HCT116 (cell line): ENCODE data around the gene MYDGF. TPM values are rescaled to one million over a fixed set of nuclear protein-coding genes. Genes with fewer than 3 reads are reported as not detected.

Source experiments
- ATAC-seq: fragments of 200-7000 bp; cut with Tn5 transposase; 2 replicates; pipeline ENCODE4 v1.9.1; 2020; ENCODE audit warnings: mild to moderate bottlenecking, moderate library complexity
- BruUV-seq: library from RNA; stranded (reverse); fragments of 400-500 nt; replicated peaks from 2 replicates; lab custom pipeline; 2021; lab: Mats Ljungman, UMichigan
- CTCF ChIA-PET: fragments of 300-600 bp; sonication (Branson Sonifier 250); formaldehyde crosslinking; loops from one replicate; lab custom pipeline; 2021; ENCODE audit warnings: antibody characterized with exemption; lab: Charles Lee
- POLR2A ChIA-PET: fragments of 300-600, 350-600 bp; sonication (Branson Sonifier 250); formaldehyde crosslinking; loops from one replicate; lab custom pipeline; 2021; ENCODE audit warnings: antibody characterized with exemption; lab: Charles Lee
- RAD21 ChIA-PET, 2 experiments: fragments of 300-600 bp; sonication (Branson Sonifier 250); formaldehyde crosslinking; loops; one replicate each; lab custom pipeline; 2023; ENCODE audit warnings: low total read pairs in 2 of 2; ENCODE audit not compliant: uncharacterized antibody in 2 of 2, unreplicated experiment in 2 of 2, low non-redundant PET in 1 of 2; lab: Charles Lee
- DNase-seq: peaks from one replicate; pipeline ENCODE4 v3.0.0-alpha.2; 2010; ENCODE audit warnings: low read depth, low spot score
- H2AFZ ChIP-seq: fragments of 200-600 bp; shearing (Covaris generic), sonication (generic); 2 replicates; pipeline ENCODE4 v1.6.1; 2017; ENCODE audit warnings: low read depth, mixed run types, mixed read lengths, antibody characterized with exemption, low read length; ENCODE audit not compliant: poor library complexity, severe bottlenecking
- H3K27ac ChIP-seq: 2 replicates; pipeline ENCODE4 v1.5.1; 2012; ENCODE audit warnings: low read depth, low read length
- H3K27me3 ChIP-seq: fragments of 200-600 bp; sonication (generic); 2 replicates; pipeline ENCODE4 v1.6.1; 2016; ENCODE audit warnings: mixed run types, low read length, mixed read lengths; ENCODE audit not compliant: insufficient read depth
- H3K36me3 ChIP-seq, 2 experiments: fragments of 200-500 bp in 1 of 2; fragments of 200-600 bp in 1 of 2; sonication (Bioruptor generic) in 1 of 2; sonication (generic) in 1 of 2; 2 replicates each; pipeline versions ENCODE4 v1.5.1 to v1.6.1; 2014 to 2016; ENCODE audit warnings: low read length in 2 of 2, inconsistent platforms in 1 of 2, mixed read lengths in 1 of 2, mixed run types in 1 of 2; ENCODE audit not compliant: insufficient read depth in 2 of 2, control insufficient read depth in 1 of 2
- H3K4me1 ChIP-seq, 2 experiments: fragments of 200-600 bp in 1 of 2; sonication (generic) in 1 of 2; 2 replicates each; pipeline versions ENCODE4 v1.5.1 to v1.6.1; 2012 to 2017; ENCODE audit warnings: low read length in 2 of 2, inconsistent platforms in 1 of 2, mild to moderate bottlenecking in 1 of 2, mixed read lengths in 1 of 2, mixed run types in 1 of 2, moderate library complexity in 1 of 2; ENCODE audit not compliant: insufficient read depth in 2 of 2, control insufficient read depth in 1 of 2
- H3K4me2 ChIP-seq: fragments of 200-600 bp; sonication (generic); 2 replicates; pipeline ENCODE4 v1.6.1; 2017; ENCODE audit warnings: mixed run types, low read length, mixed read lengths
- H3K4me3 ChIP-seq, 2 experiments: fragments of 200-600 bp in 1 of 2; sonication (generic) in 1 of 2; replicated peaks in 1 of 2; 2 replicates each; pipeline ENCODE4 v1.5.1; 2011 to 2016; ENCODE audit warnings: low read length in 2 of 2, control low read depth in 1 of 2, low read depth in 1 of 2, mild to moderate bottlenecking in 1 of 2, mixed read lengths in 1 of 2, mixed run types in 1 of 2
- H3K79me2 ChIP-seq: fragments of 200-600 bp; sonication (generic); 2 replicates; pipeline ENCODE4 v1.6.1; 2017; ENCODE audit warnings: mild to moderate bottlenecking, mixed run types, low read length, moderate library complexity, mixed read lengths; ENCODE audit not compliant: insufficient read depth
- H3K9ac ChIP-seq: fragments of 200-600 bp; sonication (generic); 2 replicates; pipeline ENCODE4 v1.6.1; 2016; ENCODE audit warnings: low read length, mixed read lengths
- H3K9me2 ChIP-seq: fragments of 200-600 bp; sonication (generic), shearing (Covaris generic); 2 replicates; pipeline ENCODE4 v1.6.1; 2017; ENCODE audit warnings: mixed run types, mild to moderate bottlenecking, moderate library complexity; ENCODE audit not compliant: insufficient read depth
- H3K9me3 ChIP-seq, 2 experiments: fragments of 200-500 bp in 1 of 2; fragments of 200-600 bp in 1 of 2; sonication (Bioruptor generic) in 1 of 2; sonication (generic) in 1 of 2; 2 replicates each; pipeline ENCODE4 v1.6.1; 2014 to 2017; ENCODE audit warnings: low read length in 2 of 2, mixed read lengths in 2 of 2, inconsistent platforms in 1 of 2, low read depth in 1 of 2, mild to moderate bottlenecking in 1 of 2, mixed run types in 1 of 2, moderate library complexity in 1 of 2; ENCODE audit not compliant: control insufficient read depth in 1 of 2, insufficient read depth in 1 of 2
- H4K20me1 ChIP-seq: fragments of 200-600 bp; sonication (generic), shearing (Covaris generic); 2 replicates; pipeline ENCODE4 v1.6.1; 2017; ENCODE audit warnings: mixed run types, mild to moderate bottlenecking, moderate library complexity; ENCODE audit not compliant: insufficient read depth
- ATF3 ChIP-seq: IDR thresholded peaks from 2 replicates; pipeline ENCODE4 v1.6.1; 2012
- CBX3 ChIP-seq: IDR thresholded peaks from 2 replicates; pipeline ENCODE4 v1.6.1; 2012; ENCODE audit warnings: low read depth
- CTCF ChIP-seq, 3 experiments: fragments of 200-600 bp in 1 of 3; sonication (generic) in 1 of 3; IDR thresholded peaks in 2 of 3; conservative IDR thresholded peaks in 1 of 3; 2 replicates each; pipeline ENCODE4 v1.5.1; 2012 to 2017; ENCODE audit warnings: low read depth in 2 of 3, low read length in 2 of 3, antibody characterized with exemption in 1 of 3, borderline replicate concordance in 1 of 3, control low read depth in 1 of 3, mild to moderate bottlenecking in 1 of 3, mixed read lengths in 1 of 3, mixed run types in 1 of 3, moderate library complexity in 1 of 3; ENCODE audit not compliant: insufficient read depth in 1 of 3
- EGR1 ChIP-seq: IDR thresholded peaks from 2 replicates; pipeline ENCODE4 v1.6.1; 2012; ENCODE audit warnings: low read depth
- ELF1 ChIP-seq: IDR thresholded peaks from 2 replicates; pipeline ENCODE4 v1.6.1; 2012; ENCODE audit warnings: low read depth, borderline replicate concordance
- EZH2 ChIP-seq: fragments of 200-600 bp; sonication (generic); IDR thresholded peaks from 2 replicates; pipeline ENCODE4 v1.6.1; 2017; ENCODE audit warnings: antibody characterized with exemption, mixed run types
- FOSL1 ChIP-seq: IDR thresholded peaks from 2 replicates; pipeline ENCODE4 v1.6.1; 2012; ENCODE audit warnings: low read depth
- JUND ChIP-seq: IDR thresholded peaks from 2 replicates; pipeline ENCODE4 v1.6.1; 2012
- POLR2A ChIP-seq: IDR thresholded peaks from 2 replicates; pipeline ENCODE4 v1.7.0; 2011; ENCODE audit warnings: borderline replicate concordance; ENCODE audit not compliant: insufficient read depth, insufficient read length; ENCODE audit errors: extremely low read depth
- POLR2AphosphoS5 ChIP-seq: IDR thresholded peaks from 2 replicates; pipeline ENCODE4 v1.6.1; 2011; ENCODE audit warnings: mild to moderate bottlenecking, low read depth, low read length, moderate library complexity
- REST ChIP-seq: IDR thresholded peaks from 2 replicates; pipeline ENCODE4 v1.6.1; 2012; ENCODE audit warnings: low read depth
- SIN3A ChIP-seq: IDR thresholded peaks from 2 replicates; pipeline ENCODE4 v1.6.1; 2012; ENCODE audit warnings: low read depth
- SP1 ChIP-seq: IDR thresholded peaks from 2 replicates; pipeline ENCODE4 v1.6.1; 2012; ENCODE audit warnings: low read depth
- SRF ChIP-seq: IDR thresholded peaks from 2 replicates; pipeline ENCODE4 v1.6.1; 2012; ENCODE audit warnings: low read depth
- TCF7L2 ChIP-seq: IDR thresholded peaks from 2 replicates; pipeline ENCODE4 v1.7.0; 2011; ENCODE audit warnings: borderline replicate concordance, inconsistent platforms; ENCODE audit not compliant: insufficient read depth, insufficient read length; ENCODE audit errors: extremely low read depth
- YY1 ChIP-seq: IDR thresholded peaks from 2 replicates; pipeline ENCODE4 v1.6.1; 2011; ENCODE audit warnings: low read length, low read depth, moderate library complexity, mild to moderate bottlenecking; ENCODE audit not compliant: insufficient replicate concordance; ENCODE audit errors: extremely low read depth
- ZNF274 ChIP-seq: fragments of 200-500 bp; sonication (Bioruptor generic); IDR thresholded peaks from 2 replicates; pipeline ENCODE4 v1.6.1; 2014; ENCODE audit warnings: mild to moderate bottlenecking, low read depth, low read length, inconsistent platforms
- intact Hi-C: fragments of 100-400 bp; cut with micrococcal nuclease; formaldehyde crosslinking; loops from 2 replicates; pipeline ENCODE4 v1.10.0; 2022
- total RNA-seq: library from RNA; stranded (reverse); gene quantifications from one replicate; pipeline ENCODE4 v1.2.1, GENCODE V29; 2021; ENCODE audit not compliant: unreplicated experiment

Gene MYDGF
- total RNA-seq, 1 experiment from 2014 or later: 110 TPM

DNA sequence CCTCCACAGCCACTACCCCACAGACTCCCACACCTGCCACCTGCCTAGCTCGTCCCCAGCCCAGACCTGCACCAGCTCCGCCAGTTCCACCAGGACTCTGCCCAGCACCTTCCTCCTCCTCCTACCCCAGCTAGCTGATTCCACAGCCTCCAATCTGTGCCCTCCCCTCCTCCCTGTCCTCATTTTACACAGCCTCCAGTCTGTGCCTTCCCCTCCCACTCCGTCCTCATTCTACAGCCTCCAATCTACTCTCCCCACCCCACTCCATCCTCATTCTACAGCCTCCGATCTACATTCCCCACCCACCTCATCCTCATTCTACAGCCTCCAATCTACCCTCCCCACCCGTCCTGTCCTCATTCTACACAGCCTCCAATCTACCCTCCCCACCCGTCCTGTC, 7.3 kb downstream of the MYDGF start:
- H3K4me2 ChIP-seq: no peak overlapping the region
- H3K27ac ChIP-seq: no peak overlapping the region
- intact Hi-C loops: no loop called here
- peaks cover 17% of the 10 kb centered on the region; the same call in 1 of the 2 replicates for H3K79me2 ChIP-seq
- no TSS peak for BruUV-seq
- no peak for ATAC-seq
- H4K20me1 ChIP-seq: no peaks in the 10 kb centered on the region
- CTCF ChIA-PET: no interaction called here
- TF ChIP-seq FOSL1 (no peak), JUND (no peak), CBX3 (no peak), ATF3 (no peak), YY1 (no peak), EGR1 (no peak), REST (no peak), EZH2 (no peak), ZNF274 (no peak), POLR2AphosphoS5 (no peak), POLR2A (no peak), SP1 (no peak), TCF7L2 (no peak), ELF1 (no peak), CTCF (IDR thresholded peaks at IDR 0.05 in 2 of 3, conservative IDR thresholded peaks at IDR 0.05 in 1 of 3; ENCODE audit: borderline replicate concordance in 1 of 3, insufficient read depth in 1 of 3, low read depth in 2 of 3, low read length in 2 of 3) (no peak), SRF (no peak), SIN3A (no peak)
- TF ChIP-seq, all 23 proteins: peak for 0
- Histone ChIP-seq H3K4me3 (no peak overlapping the region), H3K27me3 (no peaks in the 10 kb centered on the region), H3K9ac (no peak overlapping the region), H3K9me3 (no peaks in the 10 kb centered on the region), H3K9me2 (no peaks in the 10 kb centered on the region), H2AFZ (no peak overlapping the region), H3K4me1 (no peaks in the 10 kb centered on the region), H3K36me3 (peaks cover 15 to 25% of the 10 kb centered on the region in 2 experiments)
- DNase-seq: no peak
- ChIA-PET RAD21 (no interaction called here), POLR2A (no interaction called here)
